Measurements from ENCODE around the gene NRXN3. TPM values are rescaled to one million over a fixed set of nuclear protein-coding genes. Genes with fewer than 3 reads are reported as not detected.

The NRXN3 gene
- total RNA-seq, 1 experiment from 2014 or later: not detected

- Histone ChIP-seq H4K20me1 (ENCODE audit: insufficient read depth) (no peaks in the 10 kb centered on the region), H3K4me3 (replicated peaks in 1 of 2; ENCODE audit: low read depth in 1 of 2, low read length in 2 of 2) (no peak overlapping the region), H3K9me3 (ENCODE audit: control insufficient read depth in 1 of 2, insufficient read depth in 1 of 2, low read depth in 1 of 2, low read length in 2 of 2) (no peaks in the 10 kb centered on the region; a peak in 1 of 4 replicates), H3K27me3 (ENCODE audit: insufficient read depth, low read length) (no peaks in the 10 kb centered on the region), H3K4me2 (ENCODE audit: low read length) (no peak overlapping the region), H2AFZ (ENCODE audit: low read depth, low read length, poor library complexity, severe bottlenecking) (no peak overlapping the region), H3K27ac (ENCODE audit: low read depth, low read length) (no peak overlapping the region), H3K9me2 (ENCODE audit: insufficient read depth) (no peaks in the 10 kb centered on the region), H3K4me1 (ENCODE audit: control insufficient read depth in 1 of 2, insufficient read depth in 2 of 2, low read length in 2 of 2) (no peaks in the 10 kb centered on the region), H3K79me2 (ENCODE audit: insufficient read depth, low read length) (no peaks in the 10 kb centered on the region), H3K36me3 (ENCODE audit: control insufficient read depth in 1 of 2, insufficient read depth in 2 of 2, low read length in 2 of 2) (no peaks in the 10 kb centered on the region), H3K9ac (ENCODE audit: low read length) (no peak overlapping the region)
- ATAC-seq (no peak), DNase-seq (ENCODE audit: low read depth, low spot score) (no peak)
- intact Hi-C loops (cut with micrococcal nuclease): no loop called here
- ChIA-PET RAD21 (ENCODE audit: low non-redundant PET in 1 of 2, low total read pairs in 2 of 2, uncharacterized antibody in 2 of 2, unreplicated experiment in 2 of 2) (no interaction called here), POLR2A (no interaction called here), CTCF (no interaction called here)
- no peak for TF ChIP-seq FOSL1 (IDR thresholded peaks at IDR 0.05; ENCODE audit: low read depth)
- no peak for TF ChIP-seq SIN3A (IDR thresholded peaks at IDR 0.05; ENCODE audit: low read depth)
- TF ChIP-seq POLR2A (IDR thresholded peaks at IDR 0.05; ENCODE audit: borderline replicate concordance, extremely low read depth, insufficient read depth, insufficient read length): no peak
- TF ChIP-seq YY1 (IDR thresholded peaks at IDR 0.05; ENCODE audit: extremely low read depth, insufficient replicate concordance, low read depth, low read length): no peak
- TF ChIP-seq, protein P1, sequence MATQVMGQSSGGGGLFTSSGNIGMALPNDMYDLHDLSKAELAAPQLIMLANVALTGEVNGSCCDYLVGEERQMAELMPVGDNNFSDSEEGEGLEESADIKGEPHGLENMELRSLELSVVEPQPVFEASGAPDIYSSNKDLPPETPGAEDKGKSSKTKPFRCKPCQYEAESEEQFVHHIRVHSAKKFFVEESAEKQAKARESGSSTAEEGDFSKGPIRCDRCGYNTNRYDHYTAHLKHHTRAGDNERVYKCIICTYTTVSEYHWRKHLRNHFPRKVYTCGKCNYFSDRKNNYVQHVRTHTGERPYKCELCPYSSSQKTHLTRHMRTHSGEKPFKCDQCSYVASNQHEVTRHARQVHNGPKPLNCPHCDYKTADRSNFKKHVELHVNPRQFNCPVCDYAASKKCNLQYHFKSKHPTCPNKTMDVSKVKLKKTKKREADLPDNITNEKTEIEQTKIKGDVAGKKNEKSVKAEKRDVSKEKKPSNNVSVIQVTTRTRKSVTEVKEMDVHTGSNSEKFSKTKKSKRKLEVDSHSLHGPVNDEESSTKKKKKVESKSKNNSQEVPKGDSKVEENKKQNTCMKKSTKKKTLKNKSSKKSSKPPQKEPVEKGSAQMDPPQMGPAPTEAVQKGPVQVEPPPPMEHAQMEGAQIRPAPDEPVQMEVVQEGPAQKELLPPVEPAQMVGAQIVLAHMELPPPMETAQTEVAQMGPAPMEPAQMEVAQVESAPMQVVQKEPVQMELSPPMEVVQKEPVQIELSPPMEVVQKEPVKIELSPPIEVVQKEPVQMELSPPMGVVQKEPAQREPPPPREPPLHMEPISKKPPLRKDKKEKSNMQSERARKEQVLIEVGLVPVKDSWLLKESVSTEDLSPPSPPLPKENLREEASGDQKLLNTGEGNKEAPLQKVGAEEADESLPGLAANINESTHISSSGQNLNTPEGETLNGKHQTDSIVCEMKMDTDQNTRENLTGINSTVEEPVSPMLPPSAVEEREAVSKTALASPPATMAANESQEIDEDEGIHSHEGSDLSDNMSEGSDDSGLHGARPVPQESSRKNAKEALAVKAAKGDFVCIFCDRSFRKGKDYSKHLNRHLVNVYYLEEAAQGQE (IDR thresholded peaks at IDR 0.05; ENCODE audit: low read depth): no peak
- no peak for TF ChIP-seq EZH2 (IDR thresholded peaks at IDR 0.05)
- TF ChIP-seq, protein P2, sequence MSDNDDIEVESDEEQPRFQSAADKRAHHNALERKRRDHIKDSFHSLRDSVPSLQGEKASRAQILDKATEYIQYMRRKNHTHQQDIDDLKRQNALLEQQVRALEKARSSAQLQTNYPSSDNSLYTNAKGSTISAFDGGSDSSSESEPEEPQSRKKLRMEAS (IDR thresholded peaks at IDR 0.05): no peak
- TF ChIP-seq, protein P3, sequence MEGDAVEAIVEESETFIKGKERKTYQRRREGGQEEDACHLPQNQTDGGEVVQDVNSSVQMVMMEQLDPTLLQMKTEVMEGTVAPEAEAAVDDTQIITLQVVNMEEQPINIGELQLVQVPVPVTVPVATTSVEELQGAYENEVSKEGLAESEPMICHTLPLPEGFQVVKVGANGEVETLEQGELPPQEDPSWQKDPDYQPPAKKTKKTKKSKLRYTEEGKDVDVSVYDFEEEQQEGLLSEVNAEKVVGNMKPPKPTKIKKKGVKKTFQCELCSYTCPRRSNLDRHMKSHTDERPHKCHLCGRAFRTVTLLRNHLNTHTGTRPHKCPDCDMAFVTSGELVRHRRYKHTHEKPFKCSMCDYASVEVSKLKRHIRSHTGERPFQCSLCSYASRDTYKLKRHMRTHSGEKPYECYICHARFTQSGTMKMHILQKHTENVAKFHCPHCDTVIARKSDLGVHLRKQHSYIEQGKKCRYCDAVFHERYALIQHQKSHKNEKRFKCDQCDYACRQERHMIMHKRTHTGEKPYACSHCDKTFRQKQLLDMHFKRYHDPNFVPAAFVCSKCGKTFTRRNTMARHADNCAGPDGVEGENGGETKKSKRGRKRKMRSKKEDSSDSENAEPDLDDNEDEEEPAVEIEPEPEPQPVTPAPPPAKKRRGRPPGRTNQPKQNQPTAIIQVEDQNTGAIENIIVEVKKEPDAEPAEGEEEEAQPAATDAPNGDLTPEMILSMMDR (IDR thresholded peaks at IDR 0.05 in 2 of 3, conservative IDR thresholded peaks at IDR 0.05 in 1 of 3; ENCODE audit: borderline replicate concordance in 1 of 3, insufficient read depth in 1 of 3, low read depth in 2 of 3, low read length in 2 of 3): no peak
- BruUV-seq (replicated peaks): no TSS peak
Measured at GRCh38 chr14:78764240-78764639, 594.1 kb downstream of the NRXN3 start.

Measured in HCT116 (cell line).